Hematopoietic multipotent progenitor cell treated with erythropoietin and hydrocortisone succinate and interleukin-3 and kit ligand, for 15 days (in vitro differentiated cells): ENCODE measurements around the gene NOP9.
"Not testable (repeated sequence)": the region's sequence is repeated elsewhere in the genome, so short reads cannot be mapped to it uniquely, and the experiment has no call there.

Experiments
- DNase-seq: peaks from one replicate; pipeline ENCODE4 v3.0.0-alpha.2; 2015; ENCODE audit warnings: low spot score

NOP9 gene

GRCh38 chr14:24349742-24350141 lies 50.1 kb downstream of the NOP9 start:
- DNase-seq, result no peak

- no peak for DNase-seq
Observed at GRCh38 chr14:24351517-24351916, 51.9 kb downstream of the NOP9 start.

DNA sequence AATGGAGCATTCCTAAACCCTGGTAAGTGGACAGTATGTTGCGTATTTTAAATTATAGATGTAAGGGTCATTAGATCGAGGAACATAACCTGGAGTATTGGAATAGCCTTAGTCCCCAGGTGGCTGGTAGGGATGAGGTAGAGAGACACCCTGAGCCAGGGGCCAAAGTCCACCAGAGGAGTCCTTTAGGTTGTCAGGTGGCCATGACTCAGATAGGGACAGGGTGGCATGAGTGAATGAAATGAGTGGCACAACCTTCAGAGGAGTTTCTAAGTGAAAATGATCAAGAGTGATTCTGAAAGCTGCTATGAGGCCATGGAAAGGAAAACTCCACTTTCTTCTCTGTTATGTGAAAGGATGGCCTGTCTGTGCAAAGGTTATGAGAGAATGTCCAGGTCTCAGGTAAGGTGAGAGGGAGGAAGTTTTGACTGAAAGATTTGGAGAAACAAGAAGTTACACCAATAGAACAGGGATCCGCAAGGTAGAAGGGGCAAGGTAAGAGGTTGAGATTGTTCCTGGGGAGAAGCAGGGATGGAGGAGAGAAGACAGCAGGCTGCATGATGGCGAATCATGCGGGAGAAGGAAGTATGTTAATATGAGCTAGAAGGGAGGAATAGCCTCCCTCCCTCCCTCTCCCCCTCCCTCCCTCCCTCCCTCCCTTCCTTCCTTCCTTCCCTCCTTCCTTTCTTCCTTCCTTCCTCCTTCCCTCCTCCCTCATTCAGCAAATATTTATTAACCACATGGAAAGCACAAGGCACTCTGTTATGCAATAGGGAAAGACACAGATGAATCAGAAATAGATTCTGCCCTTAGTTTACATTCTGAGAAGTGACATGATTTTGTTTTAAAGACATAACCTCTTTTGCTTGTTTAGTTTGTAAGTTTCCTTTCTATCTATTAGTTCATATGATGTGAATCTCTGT lies 54.2 kb downstream of the NOP9 start:
- DNase-seq, result no peak

DNA sequence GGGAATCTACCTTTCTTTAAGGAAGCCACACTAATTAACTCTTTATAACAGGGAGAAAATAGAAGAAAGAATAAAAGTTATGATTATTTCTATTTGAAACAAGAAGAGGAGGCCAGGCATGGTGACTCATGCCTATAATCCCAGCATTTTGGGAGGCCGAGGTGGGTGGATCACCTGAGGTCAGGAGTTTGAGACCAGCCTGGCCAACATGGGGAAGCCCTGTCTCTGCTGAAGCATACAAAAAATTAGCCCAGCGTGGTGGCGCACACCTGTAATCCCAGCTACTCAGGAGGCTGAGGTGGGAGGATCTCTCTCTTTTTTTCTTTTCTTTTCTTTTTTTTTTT lies 54.8 kb downstream of the NOP9 start:
- not testable (repeated sequence) for DNase-seq

- DNase-seq, result no peak
Observed at GRCh38 chr14:24355009-24355408, 55.4 kb downstream of the NOP9 start.

DNA sequence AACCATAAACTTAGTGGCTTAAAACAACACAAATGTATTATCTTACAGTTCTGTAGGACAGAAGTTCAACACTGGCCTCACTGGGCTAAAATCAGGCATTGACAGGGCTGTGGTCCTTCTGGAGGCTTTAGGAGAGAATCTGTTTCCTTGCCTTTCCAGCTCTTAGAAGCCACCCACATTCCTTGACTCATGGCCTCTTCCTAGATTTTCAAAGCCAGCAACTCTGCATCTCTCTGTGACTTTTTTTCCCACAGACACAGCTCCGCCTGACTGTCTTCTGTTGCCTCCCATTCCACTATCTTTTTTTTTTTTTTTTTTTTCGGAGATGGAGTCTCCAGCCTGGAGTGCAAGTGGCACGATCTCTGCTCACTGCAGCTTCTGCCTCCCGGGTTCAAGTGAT lies 56.6 kb downstream of the NOP9 start:
- no peak for DNase-seq
